Esophagus squamous epithelium (tissue), 4 donors: ENCODE measurements around the gene TUBB6.

ENCODE experiments used
- POLR2A ChIP-seq, 4 donors: fragments of 450-650 bp; IDR thresholded peaks; one replicate each; pipeline ENCODE4 v1.6.1; 2017; ENCODE audit warnings: antibody characterized with exemption in 4 of 4, mild to moderate bottlenecking in 4 of 4, moderate library complexity in 3 of 4
- TF ChIP-seq, protein P1 (sequence below), 6 experiments: fragments of 450-650 bp in 4 of 6; fragments of 200-600 bp in 2 of 6; sonication (generic) in 2 of 6; IDR thresholded peaks; one replicate each; pipeline ENCODE4 v1.5.1; 2016 to 2019; ENCODE audit warnings: antibody characterized with exemption in 6 of 6, mild to moderate bottlenecking in 4 of 6, moderate library complexity in 4 of 6

DNA sequence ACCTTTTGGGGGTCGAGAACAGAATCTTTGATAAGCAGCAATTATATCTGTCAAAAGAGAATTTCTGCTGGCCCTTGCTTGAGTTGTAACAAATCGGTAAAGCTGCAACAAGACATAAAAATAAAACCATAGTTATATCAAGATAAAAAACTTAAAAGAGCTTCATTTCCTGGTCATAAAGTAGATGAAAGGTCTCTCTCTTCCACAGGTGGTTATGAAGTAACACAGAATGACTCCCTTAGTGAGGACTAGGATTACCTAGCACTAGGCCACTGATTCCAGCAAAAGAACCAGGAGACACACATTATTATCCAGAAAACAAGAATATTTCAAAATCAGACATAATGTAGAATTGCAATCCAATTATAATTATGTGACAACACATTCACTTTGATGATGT lies 63.5 kb downstream of the TUBB6 start:
- TF ChIP-seq, protein P1, sequence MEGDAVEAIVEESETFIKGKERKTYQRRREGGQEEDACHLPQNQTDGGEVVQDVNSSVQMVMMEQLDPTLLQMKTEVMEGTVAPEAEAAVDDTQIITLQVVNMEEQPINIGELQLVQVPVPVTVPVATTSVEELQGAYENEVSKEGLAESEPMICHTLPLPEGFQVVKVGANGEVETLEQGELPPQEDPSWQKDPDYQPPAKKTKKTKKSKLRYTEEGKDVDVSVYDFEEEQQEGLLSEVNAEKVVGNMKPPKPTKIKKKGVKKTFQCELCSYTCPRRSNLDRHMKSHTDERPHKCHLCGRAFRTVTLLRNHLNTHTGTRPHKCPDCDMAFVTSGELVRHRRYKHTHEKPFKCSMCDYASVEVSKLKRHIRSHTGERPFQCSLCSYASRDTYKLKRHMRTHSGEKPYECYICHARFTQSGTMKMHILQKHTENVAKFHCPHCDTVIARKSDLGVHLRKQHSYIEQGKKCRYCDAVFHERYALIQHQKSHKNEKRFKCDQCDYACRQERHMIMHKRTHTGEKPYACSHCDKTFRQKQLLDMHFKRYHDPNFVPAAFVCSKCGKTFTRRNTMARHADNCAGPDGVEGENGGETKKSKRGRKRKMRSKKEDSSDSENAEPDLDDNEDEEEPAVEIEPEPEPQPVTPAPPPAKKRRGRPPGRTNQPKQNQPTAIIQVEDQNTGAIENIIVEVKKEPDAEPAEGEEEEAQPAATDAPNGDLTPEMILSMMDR (IDR thresholded peaks at IDR 0.05): no peak
- TF ChIP-seq POLR2A (IDR thresholded peaks at IDR 0.05): no peak
